ENCODE results near the gene KIF4A. TPM values are rescaled to one million over a fixed set of nuclear protein-coding genes. Genes with fewer than 3 reads are reported as not detected.

The KIF4A gene
- total RNA-seq (2021; ENCODE audit: unreplicated experiment) = 40.3 TPM
- polyA plus RNA-seq (2012) = 25.0 and 33.6 TPM in 2 replicates
- Bru-seq, nascent RNA = percentile 77 among the genes with signal in this experiment
- BruChase-seq, experiment 1, labeled RNA remaining after a 6-hour chase = percentile 75 among the genes with signal in this experiment
- percentile 66 among the genes with signal in this experiment for BruChase-seq, experiment 2, labeled RNA remaining after a 2-hour chase
- long read RNA-seq, full-length matches to known transcripts = 34 of 84 reads
- long read RNA-seq, partial matches to known transcripts = 37 of 84 reads
- long read RNA-seq, other reads (novel, unspliced or antisense) = 13 of 84 reads

GRCh38 chrX:70289793-70290770, at the start of gene KIF4A, which contains the start of gene PDZD11:
KIF4A (plus strand) TSS chrX:70290104; CDS start chrX:70290459, 355 bp downstream.
PDZD11 (minus strand) TSS chrX:70289927; CDS start chrX:70289341, 586 bp downstream.
- ATAC-seq (peak; percentile 98), DNase-seq (ENCODE audit: low read depth, low spot score) (peak; percentile 63)
- Histone ChIP-seq H3K27me3 (ENCODE audit: insufficient read depth, low read length) (no peaks in the 10 kb centered on the region), H3K9me2 (ENCODE audit: insufficient read depth) (no peaks in the 10 kb centered on the region), H3K79me2 (ENCODE audit: insufficient read depth, low read length) (peaks cover 56% of the 10 kb centered on the region), H3K27ac (ENCODE audit: low read depth, low read length) (peak within 1 kb of the TSS; percentile 71), H4K20me1 (ENCODE audit: insufficient read depth) (no peaks in the 10 kb centered on the region), H3K9ac (ENCODE audit: low read length) (peak within 1 kb of the TSS; percentile 84), H3K4me1 (ENCODE audit: control insufficient read depth in 1 of 2, insufficient read depth in 2 of 2, low read length in 2 of 2) (peaks cover 3 to 5% of the 10 kb centered on the region in 2 experiments; a peak in 1 of 4 replicates), H3K9me3 (ENCODE audit: control insufficient read depth in 1 of 2, insufficient read depth in 1 of 2, low read depth in 1 of 2, low read length in 2 of 2) (no peaks in the 10 kb centered on the region), H3K4me3 (replicated peaks in 1 of 2; ENCODE audit: low read depth in 1 of 2, low read length in 2 of 2) (peak within 1 kb of the TSS; percentile 75 to 77), H2AFZ (ENCODE audit: low read depth, low read length, poor library complexity, severe bottlenecking) (no peak within 1 kb of the TSS), H3K4me2 (ENCODE audit: low read length) (peak within 1 kb of the TSS; percentile 80), H3K36me3 (ENCODE audit: control insufficient read depth in 1 of 2, insufficient read depth in 2 of 2, low read length in 2 of 2) (peaks cover 9 to 12% of the 10 kb centered on the region in 2 experiments)
- TSS peak; percentile 72 for BruUV-seq (replicated peaks)
- no peak for TF ChIP-seq RAD21 (IDR thresholded peaks at IDR 0.05; ENCODE audit: low read depth)
- peak; percentile 39; the same call in 1 of the 2 replicates for TF ChIP-seq MAX (IDR thresholded peaks at IDR 0.05)
- TF ChIP-seq SIN3A (IDR thresholded peaks at IDR 0.05; ENCODE audit: low read depth) = peak; percentile 79; the same call in 1 of the 2 replicates
- no peak for TF ChIP-seq FOSL1 (IDR thresholded peaks at IDR 0.05; ENCODE audit: low read depth)
- TF ChIP-seq POLR2AphosphoS5 (IDR thresholded peaks at IDR 0.05; ENCODE audit: low read depth, low read length) = peak; percentile 71
- no peak for TF ChIP-seq CTCF (IDR thresholded peaks at IDR 0.05 in 2 of 3, conservative IDR thresholded peaks at IDR 0.05 in 1 of 3; ENCODE audit: borderline replicate concordance in 1 of 3, insufficient read depth in 1 of 3, low read depth in 2 of 3, low read length in 2 of 3)
- peak; percentile 71 for TF ChIP-seq POLR2A (IDR thresholded peaks at IDR 0.05; ENCODE audit: borderline replicate concordance, extremely low read depth, insufficient read depth, insufficient read length)
- peak; percentile 40; the same call in 1 of the 2 replicates for TF ChIP-seq SP1 (IDR thresholded peaks at IDR 0.05; ENCODE audit: low read depth)
- no peak for TF ChIP-seq ELF1 (IDR thresholded peaks at IDR 0.05; ENCODE audit: borderline replicate concordance, low read depth)
- POLR2A ChIA-PET = interaction anchor here (0.6 kb wide), 1 partner anchor 118 kb away, joined by 3 read pairs; no protein-coding TSS in a partner anchor
- RAD21 ChIA-PET (ENCODE audit: low non-redundant PET in 1 of 2, low total read pairs in 2 of 2, uncharacterized antibody in 2 of 2, unreplicated experiment in 2 of 2) = interaction anchor here in 1 of 2 experiments (0.8 kb wide), 1 partner anchor 156 kb away, joined by 4 read pairs; the partner anchor contains the start of gene IGBP1
- intact Hi-C loops (cut with micrococcal nuclease) = loop anchor here (5.0 kb wide), 1 partner anchor 158 kb away; the partner anchor contains the start of gene IGBP1
- CTCF ChIA-PET = interaction anchor here (1.1 kb wide), 1 partner anchor 157 kb away, joined by 5 read pairs; the partner anchor contains the start of gene IGBP1

Measured in HCT116 (cell line).